ENCODE results near the gene STEAP4. TPM values are rescaled to one million over a fixed set of nuclear protein-coding genes. Genes with fewer than 3 reads are reported as not detected.

Gene STEAP4
- total and polyA plus RNA-seq, 9 of the 15 experiments (the other 6 are each of a cell fraction or from before 2014, with no cell fraction given), result 0.07 TPM; not detected in 8

DNA sequence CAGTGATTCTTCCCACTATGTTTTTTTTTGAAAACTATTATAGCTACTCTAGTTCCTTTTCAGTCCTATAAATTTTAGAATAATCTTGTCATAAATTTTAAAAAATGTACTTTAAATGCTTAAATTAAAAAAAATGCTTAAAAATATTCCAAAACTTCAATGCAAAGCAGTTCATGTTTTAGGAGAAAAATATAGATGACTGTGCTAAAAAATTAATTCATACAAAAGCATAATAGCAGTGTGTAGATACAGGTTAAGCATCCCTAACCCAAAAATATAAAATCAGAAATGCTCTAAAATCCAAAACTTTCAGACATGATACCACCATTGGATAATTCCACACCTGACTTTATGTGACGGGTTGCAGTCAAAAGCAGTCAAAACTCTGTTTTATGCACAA, 12.8 kb downstream of the STEAP4 start:
- 0% methylated on average over 1 of the region's 1 CpG for WGBS (ENCODE audit: insufficient coverage, low coverage, missing lambda C conversion rate)
- no peaks in the 10 kb centered on the region for H3K79me2 ChIP-seq (ENCODE audit: control insufficient read depth, insufficient read depth, low read length)
- TF ChIP-seq ZNF316 (IDR thresholded peaks at IDR 0.05) (peak; percentile 68), ARNT (IDR thresholded peaks at IDR 0.05) (no peak), FOXK2 (conservative IDR thresholded peaks at IDR 0.05 in 1 of 2, IDR thresholded peaks at IDR 0.05 in 1 of 2; ENCODE audit: low read depth in 2 of 2) (no peak), C11orf30 (IDR thresholded peaks at IDR 0.05; ENCODE audit: low read depth) (peak; percentile 38; the same call in 1 of the 2 replicates)
- TF ChIP-seq, protein P1, sequence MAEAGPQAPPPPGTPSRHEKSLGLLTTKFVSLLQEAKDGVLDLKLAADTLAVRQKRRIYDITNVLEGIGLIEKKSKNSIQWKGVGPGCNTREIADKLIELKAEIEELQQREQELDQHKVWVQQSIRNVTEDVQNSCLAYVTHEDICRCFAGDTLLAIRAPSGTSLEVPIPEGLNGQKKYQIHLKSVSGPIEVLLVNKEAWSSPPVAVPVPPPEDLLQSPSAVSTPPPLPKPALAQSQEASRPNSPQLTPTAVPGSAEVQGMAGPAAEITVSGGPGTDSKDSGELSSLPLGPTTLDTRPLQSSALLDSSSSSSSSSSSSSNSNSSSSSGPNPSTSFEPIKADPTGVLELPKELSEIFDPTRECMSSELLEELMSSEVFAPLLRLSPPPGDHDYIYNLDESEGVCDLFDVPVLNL (CRISPR knock-in tag; IDR thresholded peaks at IDR 0.05; ENCODE audit: low read depth), result no peak
- TF ChIP-seq, protein P2, sequence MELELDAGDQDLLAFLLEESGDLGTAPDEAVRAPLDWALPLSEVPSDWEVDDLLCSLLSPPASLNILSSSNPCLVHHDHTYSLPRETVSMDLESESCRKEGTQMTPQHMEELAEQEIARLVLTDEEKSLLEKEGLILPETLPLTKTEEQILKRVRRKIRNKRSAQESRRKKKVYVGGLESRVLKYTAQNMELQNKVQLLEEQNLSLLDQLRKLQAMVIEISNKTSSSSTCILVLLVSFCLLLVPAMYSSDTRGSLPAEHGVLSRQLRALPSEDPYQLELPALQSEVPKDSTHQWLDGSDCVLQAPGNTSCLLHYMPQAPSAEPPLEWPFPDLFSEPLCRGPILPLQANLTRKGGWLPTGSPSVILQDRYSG (tag; conservative IDR thresholded peaks at IDR 0.05; ENCODE audit: low read depth), result no peak
- TF ChIP-seq, protein P3, sequence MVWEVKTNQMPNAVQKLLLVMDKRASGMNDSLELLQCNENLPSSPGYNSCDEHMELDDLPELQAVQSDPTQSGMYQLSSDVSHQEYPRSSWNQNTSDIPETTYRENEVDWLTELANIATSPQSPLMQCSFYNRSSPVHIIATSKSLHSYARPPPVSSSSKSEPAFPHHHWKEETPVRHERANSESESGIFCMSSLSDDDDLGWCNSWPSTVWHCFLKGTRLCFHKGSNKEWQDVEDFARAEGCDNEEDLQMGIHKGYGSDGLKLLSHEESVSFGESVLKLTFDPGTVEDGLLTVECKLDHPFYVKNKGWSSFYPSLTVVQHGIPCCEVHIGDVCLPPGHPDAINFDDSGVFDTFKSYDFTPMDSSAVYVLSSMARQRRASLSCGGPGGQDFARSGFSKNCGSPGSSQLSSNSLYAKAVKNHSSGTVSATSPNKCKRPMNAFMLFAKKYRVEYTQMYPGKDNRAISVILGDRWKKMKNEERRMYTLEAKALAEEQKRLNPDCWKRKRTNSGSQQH (CRISPR knock-in tag; IDR thresholded peaks at IDR 0.05), result no peak
- H3K27ac ChIP-seq (ENCODE audit: extremely low read depth, low read depth, low read length), result no peak overlapping the region
- DNase-seq (ENCODE audit: extremely low read depth in 1 of 4, low spot score in 3 of 4) (no peak), ATAC-seq (no peak), FAIRE-seq (no peak)
- H3K9me3 ChIP-seq (replicated peaks; ENCODE audit: control insufficient read depth, insufficient read depth, low read depth, low read length), result no peaks in the 10 kb centered on the region
- H4K20me1 ChIP-seq (replicated peaks; ENCODE audit: control insufficient read depth, insufficient read depth, low read length), result no peaks in the 10 kb centered on the region
- no peaks in the 10 kb centered on the region for H3K36me3 ChIP-seq (ENCODE audit: control insufficient read depth, insufficient read depth, low read length)
- in situ Hi-C loops (cut with MboI), result no loop called here
- H3K4me3 ChIP-seq, result no peak overlapping the region
- no TSS peak for BruUV-seq (replicated peaks)
- no peak overlapping the region for H2AFZ ChIP-seq (ENCODE audit: low read depth, low read length)
- H3K27me3 ChIP-seq (ENCODE audit: control insufficient read depth in 2 of 2, insufficient read depth in 2 of 2, low read length in 2 of 2), result no peaks in the 10 kb centered on the region
- ChIA-PET POLR2A (no interaction called here), CTCF (ENCODE audit: low intra/inter-chr PET ratio) (no interaction called here)
- no peaks in the 10 kb centered on the region for H3K9me1 ChIP-seq (ENCODE audit: control insufficient read depth, insufficient read depth, low read length)
- no peaks in the 10 kb centered on the region for H3K4me1 ChIP-seq (replicated peaks in 1 of 2; ENCODE audit: control insufficient read depth in 2 of 2, insufficient read depth in 2 of 2, low read length in 2 of 2)
- H3K4me2 ChIP-seq (ENCODE audit: insufficient read depth, low read length), result no peak overlapping the region
- H3K9ac ChIP-seq (ENCODE audit: insufficient read depth in 1 of 2, low read depth in 2 of 2, low read length in 2 of 2), result no peak overlapping the region
- intact Hi-C loops (cut with micrococcal nuclease), result no loop called here
